Measurements from ENCODE around the gene MIA. TPM values are rescaled to one million over a fixed set of nuclear protein-coding genes. Genes with fewer than 3 reads are reported as not detected.

Gene MIA
- total and polyA plus RNA-seq, 2 of the 8 experiments (the other 6 are each of a cell fraction or from before 2014, with no cell fraction given), result not detected

GRCh38 chr19:40810160-40810559 lies 34.8 kb downstream of the MIA start:
- ChIA-PET POLR2A (ENCODE audit: partially characterized antibody) (interaction anchor here (0.9 to 15.5 kb wide), 4 partner anchors 10 to 66 kb away, joined by 4 to 218 read pairs (median 4); partner anchors contain the start of genes ACTMAP, MIA and RAB4B), CTCF (ENCODE audit: partially characterized antibody) (interaction anchor here (0.9 to 1.4 kb wide), 2 partner anchors 10 to 147 kb away, joined by 4 read pairs; no protein-coding TSS in a partner anchor)
- H3K79me1 ChIP-seq (ENCODE audit: low read depth, low read length), result peaks cover 6% of the 10 kb centered on the region; the same call in 1 of the 2 replicates
- no peak overlapping the region for H3K4ac ChIP-seq (replicated peaks; ENCODE audit: insufficient read length, low read depth, low read length)
- H3K27ac ChIP-seq (ENCODE audit: low read depth, low read length), result no peak overlapping the region
- no peak overlapping the region for H3K18ac ChIP-seq (ENCODE audit: extremely low read depth, low read length)
- peaks cover 24 to 30% of the 10 kb centered on the region in 2 experiments for H4K20me1 ChIP-seq (replicated peaks in 1 of 2; ENCODE audit: control insufficient read depth in 1 of 2, insufficient read depth in 2 of 2, low read length in 2 of 2)
- H2AFZ ChIP-seq (ENCODE audit: low read length), result no peak overlapping the region
- no peak overlapping the region for H2BK20ac ChIP-seq (ENCODE audit: low read length)
- H2BK12ac ChIP-seq (ENCODE audit: low read depth, low read length), result no peak overlapping the region
- no peak overlapping the region for H2AK5ac ChIP-seq (ENCODE audit: low read depth, low read length)
- no peak overlapping the region for H4K91ac ChIP-seq (replicated peaks; ENCODE audit: insufficient read length, low read length)
- no peak overlapping the region for H2BK120ac ChIP-seq (replicated peaks; ENCODE audit: low read depth, low read length)
- no peak for TF ChIP-seq CHD1 (IDR thresholded peaks at IDR 0.05; ENCODE audit: low read depth, low read length)
- TF ChIP-seq KDM1A (IDR thresholded peaks at IDR 0.05; ENCODE audit: borderline replicate concordance, low read length), result no peak
- H3K56ac ChIP-seq (replicated peaks; ENCODE audit: insufficient read length, low read depth, low read length), result no peak overlapping the region
- H3K4me3 ChIP-seq (ENCODE audit: extremely low read depth in 1 of 4, insufficient read depth in 2 of 4, low read depth in 3 of 4, low read length in 4 of 4), result peak overlapping the region; percentile 34 to 65 (median 46)
- 59% methylated on average over 12 of the region's 14 CpGs; no CpG with 5 or more reads in 1 of the 2 experiments for WGBS, 2 experiments (ENCODE audit: extremely low coverage in 1 of 2, insufficient coverage in 1 of 2, insufficient read length in 1 of 2, insufficient replicate concordance in 2 of 2, low coverage in 1 of 2, low lambda C conversion rate in 2 of 2, missing lambda C conversion rate in 1 of 2)
- H3K27me3 ChIP-seq (replicated peaks in 1 of 4; ENCODE audit: control insufficient read depth in 3 of 4, extremely low read depth in 1 of 4, insufficient read depth in 3 of 4, low read length in 3 of 4), result peaks cover 0 to 3% (median 0%) of the 10 kb centered on the region in 4 experiments; a peak in 2 of 7 replicates
- peak overlapping the region; percentile 71 to 94 for H3K4me2 ChIP-seq (ENCODE audit: insufficient read depth in 1 of 2, low read depth in 2 of 2, low read length in 2 of 2)
- no peak overlapping the region for H2BK5ac ChIP-seq (ENCODE audit: low read depth, low read length)
- H3K4me1 ChIP-seq (replicated peaks in 1 of 4; ENCODE audit: control insufficient read depth in 3 of 4, insufficient read depth in 4 of 4, low read length in 3 of 4), result peaks cover 6 to 32% (median 15%) of the 10 kb centered on the region in 4 experiments
- H3K79me2 ChIP-seq (ENCODE audit: control insufficient read depth in 1 of 2, insufficient read depth in 2 of 2, low read length in 2 of 2), result peaks cover 0 to 22% of the 10 kb centered on the region in 2 experiments; a peak in 2 of 4 replicates
- peaks cover 3 to 21% (median 13%) of the 10 kb centered on the region in 4 experiments; a peak in 6 of 8 replicates for H3K36me3 ChIP-seq (ENCODE audit: control insufficient read depth in 2 of 4, insufficient read depth in 4 of 4, low read length in 3 of 4)
- no peak overlapping the region for H4K8ac ChIP-seq (ENCODE audit: extremely low read depth, insufficient read depth, low read length)
- H3K23ac ChIP-seq (ENCODE audit: insufficient read length), result no peak overlapping the region
- H4K5ac ChIP-seq (ENCODE audit: insufficient read length, low read depth, low read length), result no peak overlapping the region
- FAIRE-seq (no peak), DNase-seq (ENCODE audit: low read depth in 1 of 2, low spot score in 2 of 2) (no peak)
- H3K9ac ChIP-seq (replicated peaks in 1 of 4; ENCODE audit: extremely low read depth in 1 of 4, low read depth in 3 of 4, low read length in 3 of 4), result no peak overlapping the region
- no peak overlapping the region for H3K14ac ChIP-seq (ENCODE audit: insufficient read length)
- H3K23me2 ChIP-seq (ENCODE audit: low read depth, low read length), result peaks cover 12% of the 10 kb centered on the region; the same call in 1 of the 2 replicates
- H2BK15ac ChIP-seq (ENCODE audit: low read length), result no peak overlapping the region
- no peaks in the 10 kb centered on the region for H3K9me3 ChIP-seq (ENCODE audit: insufficient read depth in 2 of 2, low read depth in 1 of 2, low read length in 1 of 2)

Data from H1 (cell line).